ENCODE measurements around the gene SPG7.

- TF ChIP-seq, protein P1, sequence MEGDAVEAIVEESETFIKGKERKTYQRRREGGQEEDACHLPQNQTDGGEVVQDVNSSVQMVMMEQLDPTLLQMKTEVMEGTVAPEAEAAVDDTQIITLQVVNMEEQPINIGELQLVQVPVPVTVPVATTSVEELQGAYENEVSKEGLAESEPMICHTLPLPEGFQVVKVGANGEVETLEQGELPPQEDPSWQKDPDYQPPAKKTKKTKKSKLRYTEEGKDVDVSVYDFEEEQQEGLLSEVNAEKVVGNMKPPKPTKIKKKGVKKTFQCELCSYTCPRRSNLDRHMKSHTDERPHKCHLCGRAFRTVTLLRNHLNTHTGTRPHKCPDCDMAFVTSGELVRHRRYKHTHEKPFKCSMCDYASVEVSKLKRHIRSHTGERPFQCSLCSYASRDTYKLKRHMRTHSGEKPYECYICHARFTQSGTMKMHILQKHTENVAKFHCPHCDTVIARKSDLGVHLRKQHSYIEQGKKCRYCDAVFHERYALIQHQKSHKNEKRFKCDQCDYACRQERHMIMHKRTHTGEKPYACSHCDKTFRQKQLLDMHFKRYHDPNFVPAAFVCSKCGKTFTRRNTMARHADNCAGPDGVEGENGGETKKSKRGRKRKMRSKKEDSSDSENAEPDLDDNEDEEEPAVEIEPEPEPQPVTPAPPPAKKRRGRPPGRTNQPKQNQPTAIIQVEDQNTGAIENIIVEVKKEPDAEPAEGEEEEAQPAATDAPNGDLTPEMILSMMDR (IDR thresholded peaks at IDR 0.05; ENCODE audit: insufficient read depth, low read depth, low read length), result no peak
- TF ChIP-seq EZH2 (IDR thresholded peaks at IDR 0.05; ENCODE audit: insufficient read depth, low read length), result no peak
Measured at GRCh38 chr16:89548344-89549006, 40.3 kb downstream of the SPG7 start.

Measured in astrocyte (in vitro differentiated cells and primary cell).